ENCODE data around the gene AKR1D1. TPM values are rescaled to one million over a fixed set of nuclear protein-coding genes. Genes with fewer than 3 reads are reported as not detected.
A peak's percentile ranks its signal among the peaks of the same experiment; 100 is the strongest.

The AKR1D1 gene
- total and polyA plus RNA-seq, 2 of the 13 experiments (the other 11 are each of a cell fraction or from before 2014, with no cell fraction given), result 6.9 to 37.0 TPM

DNA sequence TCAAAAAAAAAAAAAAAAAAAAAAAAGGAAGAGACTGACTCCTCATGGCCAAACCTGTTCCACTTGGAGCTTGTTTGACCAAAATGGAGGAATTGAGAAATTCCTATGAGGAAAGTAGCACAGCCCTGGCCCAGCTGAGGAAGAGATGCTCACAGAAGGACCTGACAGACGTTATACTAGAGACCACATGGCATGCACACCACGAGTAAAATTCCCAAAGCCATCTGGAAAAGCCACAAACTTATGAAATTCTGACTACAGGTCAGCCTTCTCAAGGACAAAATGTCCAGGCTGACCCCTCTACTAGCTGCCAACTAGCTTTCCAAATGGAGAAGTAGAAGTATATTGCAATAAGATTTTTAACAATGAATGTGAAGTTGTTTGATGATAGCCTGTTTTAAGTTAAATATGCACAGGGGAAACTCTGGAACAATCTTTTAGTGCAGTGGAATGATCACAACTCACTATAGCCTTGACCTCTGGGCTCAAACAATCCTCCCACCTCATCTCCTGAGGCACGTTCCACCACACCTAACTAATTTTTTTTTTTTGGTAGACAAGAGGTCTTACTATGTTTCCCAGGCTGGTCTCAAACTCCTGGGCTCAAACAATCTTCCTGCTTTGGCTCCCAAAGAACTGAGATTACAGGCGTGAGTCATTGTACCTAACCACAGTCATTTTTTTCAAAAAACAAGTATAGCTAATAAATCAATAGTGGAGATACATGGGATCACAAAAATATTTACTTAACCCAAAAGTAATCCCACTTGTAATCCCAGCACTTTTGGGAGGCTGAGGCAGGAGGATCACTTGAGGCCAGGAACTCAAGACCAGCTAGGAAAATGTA is 75.7 kb downstream of the AKR1D1 start (continued):
- no peak for TF ChIP-seq ARID2 (CRISPR knock-in tag; IDR thresholded peaks at IDR 0.05; ENCODE audit: borderline replicate concordance)
- TF ChIP-seq ZBTB10 (CRISPR knock-in tag; IDR thresholded peaks at IDR 0.05; ENCODE audit: borderline replicate concordance), result no peak
- no peak for TF ChIP-seq ZNF451 (CRISPR knock-in tag; IDR thresholded peaks at IDR 0.05)
- no peak; the same call in 1 of the 2 replicates for TF ChIP-seq KDM1A (CRISPR knock-in tag; IDR thresholded peaks at IDR 0.05)
- TF ChIP-seq CBX1 (IDR thresholded peaks at IDR 0.05; ENCODE audit: low read depth), result no peak
- no peak for TF ChIP-seq YEATS2 (CRISPR knock-in tag; IDR thresholded peaks at IDR 0.05; ENCODE audit: borderline replicate concordance)
- no peak for TF ChIP-seq FOXP1 (IDR thresholded peaks at IDR 0.05)
- TF ChIP-seq FOXP1 (CRISPR knock-in tag; IDR thresholded peaks at IDR 0.05), result peak; percentile 61; the same call in 1 of the 2 replicates
- no peak for TF ChIP-seq CCAR2 (optimal IDR thresholded peaks at IDR 0.05; ENCODE audit: low read depth, low read length)
- no peak for TF ChIP-seq KLF15 (CRISPR knock-in tag; IDR thresholded peaks at IDR 0.05; ENCODE audit: borderline replicate concordance)
- TF ChIP-seq ADNP (CRISPR knock-in tag; IDR thresholded peaks at IDR 0.05), result no peak
- TF ChIP-seq PRDM4 (CRISPR knock-in tag; IDR thresholded peaks at IDR 0.05; ENCODE audit: borderline replicate concordance), result no peak
- peak; percentile 65 for TF ChIP-seq TCF7 (IDR thresholded peaks at IDR 0.05; ENCODE audit: low read depth)
- no peak for TF ChIP-seq HOXA5 (CRISPR knock-in tag; IDR thresholded peaks at IDR 0.05)
- TF ChIP-seq NCOA1 (CRISPR knock-in tag; IDR thresholded peaks at IDR 0.05), result no peak
- TF ChIP-seq ELF1 (CRISPR knock-in tag; IDR thresholded peaks at IDR 0.05), result 0 out of 2 replicates have a peak, but pooled peaks have one; percentile 7
- TF ChIP-seq ZNF12 (CRISPR knock-in tag; IDR thresholded peaks at IDR 0.05), result no peak; the same call in 1 of the 2 replicates
- peak; percentile 54; the same call in 1 of the 2 replicates for TF ChIP-seq TBX3 (IDR thresholded peaks at IDR 0.05; ENCODE audit: borderline replicate concordance)
- no peak for TF ChIP-seq MTF1 (CRISPR knock-in tag; IDR thresholded peaks at IDR 0.05)
- no peak for TF ChIP-seq ARNT (IDR thresholded peaks at IDR 0.05)
- peak; percentile 86 for TF ChIP-seq NCOA2 (CRISPR knock-in tag; IDR thresholded peaks at IDR 0.05)
- TF ChIP-seq ZBTB2 (CRISPR knock-in tag; IDR thresholded peaks at IDR 0.05; ENCODE audit: low read depth), result no peak
- no peak for TF ChIP-seq GABPA (IDR thresholded peaks at IDR 0.05; ENCODE audit: low read depth, low read length)
- TF ChIP-seq GABPA (CRISPR knock-in tag; IDR thresholded peaks at IDR 0.05; ENCODE audit: low read depth), result no peak
- no peak for TF ChIP-seq SIN3A (IDR thresholded peaks at IDR 0.05; ENCODE audit: borderline replicate concordance, low read depth, low read length)
- TF ChIP-seq ZNF550 (CRISPR knock-in tag; IDR thresholded peaks at IDR 0.05; ENCODE audit: borderline replicate concordance), result no peak
- no peak for TF ChIP-seq ZNF160 (CRISPR knock-in tag; IDR thresholded peaks at IDR 0.05)

Data from HepG2 (cell line).